GM21723 (cell line): ENCODE measurements around the gene TSHZ1.

Source experiments
- ATAC-seq: cut with Tn5 transposase; IDR thresholded peaks from one replicate; pipeline ENCODE4 v1.9.1; 2021; ENCODE audit warnings: mild to moderate bottlenecking, moderate library complexity; ENCODE audit not compliant: unreplicated experiment

TSHZ1 gene

DNA sequence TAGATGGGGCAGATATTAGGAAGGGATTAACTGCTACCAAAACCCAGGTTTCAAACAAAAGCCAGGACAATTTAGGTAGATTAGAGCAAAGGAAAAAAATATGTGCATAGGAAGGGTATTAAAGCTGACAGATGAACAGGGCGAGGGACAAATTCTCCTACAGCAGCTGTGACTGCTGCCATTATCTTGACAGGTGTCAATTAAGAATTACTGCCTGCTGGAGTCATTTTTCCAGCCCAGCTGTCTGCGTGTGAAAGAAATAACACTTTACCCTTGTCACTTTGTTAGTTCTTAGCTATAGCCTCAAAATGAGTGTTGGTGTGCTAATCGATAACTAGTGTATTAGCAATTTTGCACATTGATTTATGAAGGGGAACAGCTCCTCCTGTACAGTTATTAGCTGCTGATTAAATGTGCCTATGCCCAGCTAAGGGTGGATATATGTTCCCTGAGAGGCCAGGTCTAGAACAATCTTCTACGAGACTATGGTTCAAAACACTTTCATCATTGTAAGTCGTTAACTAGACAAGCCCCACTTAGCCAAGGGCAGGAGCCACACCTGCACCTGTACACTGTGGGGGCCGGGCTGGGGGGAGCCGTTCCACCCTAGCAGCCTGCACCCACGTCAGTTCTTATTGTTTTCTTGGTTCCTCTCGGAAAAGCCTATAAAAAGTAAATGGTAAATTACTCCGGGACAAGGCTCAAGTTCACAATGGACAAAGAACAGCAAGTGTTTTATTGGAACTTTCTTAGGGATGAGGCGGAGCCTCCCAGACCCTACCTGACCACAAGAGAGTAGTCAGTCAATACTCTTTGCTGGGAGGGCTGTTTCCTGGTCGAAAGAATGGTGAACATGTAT, 7.7 kb downstream of the TSHZ1 start:
- ATAC-seq = no peak

DNA sequence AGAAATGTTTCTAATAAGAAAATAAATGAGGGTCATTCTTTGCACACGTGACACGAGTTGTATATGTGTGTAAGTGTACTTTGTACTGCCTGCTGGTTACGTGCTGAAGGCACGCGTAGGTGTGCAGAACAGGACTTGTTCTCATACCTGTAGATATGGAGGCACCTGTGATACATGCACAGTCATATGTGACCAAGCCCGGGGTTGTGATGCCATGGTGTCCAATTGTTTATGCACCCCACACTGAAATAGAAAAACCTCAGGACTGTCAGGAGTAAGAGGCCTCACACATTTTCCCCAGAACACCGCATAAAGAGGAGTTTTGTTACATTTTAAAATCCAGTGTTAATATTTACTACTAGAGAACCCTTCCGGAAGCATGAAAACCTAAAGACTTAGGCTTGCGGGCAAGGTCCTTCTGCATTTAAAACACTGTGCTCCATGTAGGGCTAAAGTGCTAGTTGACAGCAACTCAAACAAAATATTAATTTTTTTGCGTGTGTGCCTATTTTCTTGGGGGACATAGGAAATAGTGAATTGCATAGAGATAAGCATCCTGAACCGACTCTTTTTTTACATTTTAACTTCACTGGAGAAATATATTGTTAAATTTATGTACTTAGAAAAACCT, 9.3 kb downstream of the TSHZ1 start:
- ATAC-seq = no peak

DNA sequence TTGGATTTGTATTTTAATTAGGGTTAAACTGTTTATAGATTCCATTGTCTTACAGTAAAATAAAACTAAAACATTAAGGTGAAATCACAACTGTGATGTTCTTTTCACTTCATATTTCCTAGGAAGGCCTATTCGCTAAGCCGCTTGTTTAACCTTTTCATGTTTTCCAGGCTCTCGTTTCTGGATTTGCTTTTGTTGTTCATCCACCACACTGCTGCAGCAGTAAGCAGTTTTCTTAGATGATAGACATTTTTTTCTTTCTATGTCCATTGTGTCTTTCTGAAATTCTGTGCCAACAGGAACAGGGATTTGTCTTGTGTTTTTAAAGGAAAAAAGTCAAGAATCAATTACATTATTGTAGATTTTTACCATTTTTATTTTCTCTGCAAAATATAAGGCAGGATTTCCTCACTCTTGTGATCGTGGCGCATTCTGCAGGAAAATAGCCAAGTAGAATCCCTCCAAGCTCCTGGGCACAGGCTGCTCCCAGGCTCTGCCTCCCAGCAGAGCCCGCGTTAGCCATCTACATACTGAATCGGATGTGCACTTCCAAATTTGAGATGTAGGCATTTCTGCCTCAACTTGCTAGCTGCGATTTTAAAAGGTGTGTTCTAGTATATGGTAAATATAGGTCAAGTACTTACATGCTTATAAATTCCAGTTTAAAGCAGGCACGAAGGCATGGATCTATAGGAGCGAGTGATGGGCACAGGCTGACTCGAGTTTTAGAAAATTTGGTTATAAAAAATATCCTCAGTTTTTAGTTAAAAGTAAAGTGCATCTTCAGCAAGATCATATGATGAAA, 10.2 kb downstream of the TSHZ1 start:
- ATAC-seq = no peak

DNA sequence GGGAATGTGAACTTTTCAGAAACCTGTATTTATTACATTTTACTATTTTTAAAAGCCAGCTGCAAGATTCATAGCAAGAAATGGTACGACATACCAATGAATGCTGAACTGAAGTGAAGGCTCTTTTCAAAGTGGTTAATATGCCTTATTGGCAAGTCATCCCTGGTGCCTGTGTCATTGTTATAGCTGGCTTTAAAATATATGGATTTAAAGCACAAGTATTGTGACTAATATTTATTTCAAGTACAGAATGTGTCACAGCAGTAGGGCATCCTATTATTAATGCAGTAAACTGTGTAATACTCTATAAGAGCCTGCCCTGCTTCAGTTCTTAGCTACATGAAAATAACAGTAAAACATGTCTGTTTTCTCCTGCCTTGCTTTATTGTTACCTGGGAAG, 10.8 kb downstream of the TSHZ1 start:
- ATAC-seq = no peak

DNA sequence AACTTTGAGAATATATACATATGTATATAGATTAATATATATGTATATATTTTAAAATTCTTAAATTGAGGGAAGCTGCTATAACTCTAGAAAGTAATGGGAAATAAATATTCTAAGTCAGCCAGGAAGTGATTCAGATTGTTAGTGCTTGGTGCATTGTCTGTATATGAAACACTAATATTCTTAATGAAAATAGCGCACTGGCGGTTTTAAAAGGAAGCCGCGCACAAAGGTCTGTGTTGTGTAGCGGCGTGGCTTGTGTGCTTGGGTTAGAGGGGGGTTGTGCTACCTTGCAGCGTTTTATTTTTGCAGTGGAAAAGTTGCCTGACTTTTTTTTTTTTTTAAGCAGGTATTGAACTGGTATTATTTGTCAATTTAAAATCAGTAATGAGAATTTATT, 11.3 kb downstream of the TSHZ1 start:
- ATAC-seq = no peak

DNA sequence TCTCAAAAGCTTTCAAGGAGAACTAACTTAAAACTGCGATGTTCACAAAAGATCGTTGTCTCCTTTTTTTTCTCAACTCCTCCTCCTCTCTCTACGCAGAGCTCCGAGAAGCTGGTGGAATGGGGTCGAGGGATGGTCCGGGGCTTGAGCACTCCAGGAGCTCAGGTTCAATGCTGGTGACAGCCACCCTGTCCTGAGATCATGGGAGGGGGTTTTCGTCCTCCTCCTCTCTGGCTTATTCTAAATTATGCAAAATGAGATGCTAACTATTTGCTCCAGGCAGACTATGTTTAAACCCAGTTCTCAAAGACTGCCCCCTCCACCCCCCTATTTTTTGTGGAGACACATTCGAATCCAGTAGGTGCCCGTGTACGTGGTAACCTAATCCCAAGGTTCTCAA, 11.8 kb downstream of the TSHZ1 start:
- ATAC-seq = no peak

DNA sequence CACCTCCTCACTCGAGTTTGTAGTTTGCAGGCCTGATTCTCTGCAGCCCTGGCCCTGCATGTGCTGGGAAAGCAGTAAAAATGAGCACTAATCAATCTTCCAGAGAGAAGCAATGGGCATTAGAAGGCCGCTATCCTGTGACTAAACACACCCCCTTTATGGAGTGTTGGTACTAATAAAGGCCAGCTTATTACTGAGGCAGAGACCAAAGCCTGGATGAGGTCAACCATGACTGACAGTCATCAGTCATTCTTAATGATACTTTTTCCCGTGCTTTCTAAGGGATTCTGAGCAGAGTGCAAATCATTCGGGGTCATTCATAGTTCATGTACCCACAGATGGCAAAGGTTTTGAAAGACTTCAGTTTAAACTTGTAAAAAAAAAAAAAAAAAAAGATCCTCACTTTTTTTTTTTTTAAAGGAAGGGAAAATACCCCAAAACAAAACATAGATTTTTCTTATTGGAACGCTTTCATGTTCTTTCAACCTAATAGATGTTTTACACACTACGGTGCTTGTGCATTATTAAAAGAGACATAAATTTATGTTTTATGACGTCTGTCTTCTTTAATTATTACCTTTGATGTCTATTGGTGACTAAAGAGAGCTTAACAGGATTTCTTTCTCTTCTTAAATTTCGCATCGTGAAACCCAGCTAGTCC, 13.2 kb downstream of the TSHZ1 start:
- ATAC-seq = no peak

DNA sequence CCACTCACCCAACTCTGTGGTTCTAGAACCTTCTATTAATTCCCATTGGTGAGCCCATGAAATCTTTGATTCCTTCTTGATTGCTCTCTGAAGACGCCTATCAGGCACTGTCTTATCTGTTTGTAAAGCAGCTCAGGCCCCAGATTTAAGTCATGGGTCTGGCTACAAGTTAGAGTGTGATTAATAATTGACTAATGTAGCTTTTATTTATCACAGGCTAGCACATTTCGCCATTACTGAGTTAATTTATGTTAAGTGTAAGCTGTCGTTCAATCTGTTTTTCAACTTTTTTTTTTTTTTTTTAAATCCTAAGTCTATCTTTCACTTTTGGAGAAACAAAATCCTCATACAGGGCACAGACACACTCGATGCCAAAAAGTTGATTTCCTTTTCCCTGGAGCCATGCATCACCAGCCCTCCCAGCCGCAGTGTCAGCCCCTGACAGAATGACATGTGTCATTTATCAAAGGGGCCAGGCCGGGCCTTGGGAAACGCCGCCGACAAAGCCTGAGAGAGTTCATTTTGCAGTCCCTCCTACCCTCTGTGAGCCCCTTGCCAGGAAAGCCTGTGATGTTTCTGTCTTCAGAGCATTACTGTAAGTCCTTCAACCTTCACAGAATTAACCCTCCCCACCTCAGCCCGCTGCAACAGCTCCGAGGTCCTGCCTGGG, 15.8 kb downstream of the TSHZ1 start:
- no peak for ATAC-seq

DNA sequence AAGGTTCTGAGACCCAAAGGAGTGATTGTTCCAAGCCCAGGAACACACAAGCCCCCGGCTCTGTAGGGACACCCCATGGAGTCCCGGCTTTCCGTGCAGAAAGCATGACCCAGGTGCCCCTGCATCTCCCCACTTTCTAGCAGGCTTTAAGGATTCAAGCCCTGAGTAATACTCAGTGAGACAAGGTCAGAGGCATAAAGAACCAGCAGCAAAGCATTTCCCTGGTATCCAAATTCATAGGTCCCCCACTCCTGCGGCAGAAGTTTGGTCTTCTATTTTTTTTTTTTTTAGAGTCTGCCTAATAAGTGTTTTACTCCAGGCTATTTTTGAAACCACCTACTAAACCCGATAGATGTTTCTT, 16.3 kb downstream of the TSHZ1 start:
- ATAC-seq = no peak

DNA sequence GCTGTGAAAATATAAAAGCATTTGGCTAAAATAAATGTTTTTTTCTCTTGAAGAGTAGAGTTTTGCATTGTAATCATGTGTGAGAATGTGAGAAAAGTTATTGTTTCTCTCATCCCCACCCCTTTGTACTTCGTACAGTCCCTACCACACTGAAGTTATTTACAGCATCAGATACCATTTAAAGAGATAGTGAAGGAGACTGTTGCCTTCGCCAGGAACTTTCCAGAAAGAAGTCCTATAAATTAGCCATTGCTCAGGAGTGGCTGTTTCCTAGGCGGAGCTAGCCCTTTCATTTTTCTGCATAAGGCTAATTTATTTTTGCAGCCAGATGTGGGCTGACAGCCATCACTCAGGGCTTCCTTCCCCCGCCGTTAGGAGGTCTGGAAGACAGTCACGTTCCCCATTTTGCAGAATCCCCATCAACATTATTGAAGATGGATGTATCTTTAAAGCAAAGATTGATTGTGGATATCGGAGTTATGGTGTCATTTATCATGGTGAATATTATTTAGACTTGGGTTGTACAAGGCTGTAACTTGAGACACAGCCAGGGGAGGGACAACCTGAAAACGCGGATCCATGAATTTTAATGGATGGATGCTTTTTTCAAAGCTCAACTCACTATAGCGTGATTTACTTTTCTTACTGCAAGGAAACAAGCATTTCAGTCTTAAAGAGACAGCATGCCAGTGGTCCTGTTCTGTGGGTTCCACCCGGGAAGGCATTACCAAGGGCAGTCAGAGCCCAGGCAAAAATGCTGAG, 17.1 kb downstream of the TSHZ1 start:
- ATAC-seq = no peak

DNA sequence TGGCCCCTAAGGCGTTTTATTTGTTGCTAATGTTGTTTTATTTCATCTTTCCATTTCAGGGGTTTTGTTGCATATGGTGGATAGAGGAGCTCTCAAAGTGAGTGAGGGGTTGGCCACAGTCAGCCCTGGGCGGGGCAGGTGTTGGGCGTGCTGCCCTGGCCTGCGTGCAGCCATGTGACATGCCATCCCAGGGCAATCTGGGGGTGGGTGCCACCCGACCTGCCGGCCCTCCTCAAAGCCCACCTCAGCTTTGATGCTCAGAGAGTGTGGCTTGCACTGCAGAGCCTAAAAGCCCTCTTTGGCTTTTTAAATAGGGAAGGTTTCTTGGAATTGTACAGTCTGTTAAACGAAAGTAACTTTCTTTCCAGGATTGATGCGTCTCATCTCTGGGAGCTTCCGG, 18.4 kb downstream of the TSHZ1 start:
- no peak for ATAC-seq

DNA sequence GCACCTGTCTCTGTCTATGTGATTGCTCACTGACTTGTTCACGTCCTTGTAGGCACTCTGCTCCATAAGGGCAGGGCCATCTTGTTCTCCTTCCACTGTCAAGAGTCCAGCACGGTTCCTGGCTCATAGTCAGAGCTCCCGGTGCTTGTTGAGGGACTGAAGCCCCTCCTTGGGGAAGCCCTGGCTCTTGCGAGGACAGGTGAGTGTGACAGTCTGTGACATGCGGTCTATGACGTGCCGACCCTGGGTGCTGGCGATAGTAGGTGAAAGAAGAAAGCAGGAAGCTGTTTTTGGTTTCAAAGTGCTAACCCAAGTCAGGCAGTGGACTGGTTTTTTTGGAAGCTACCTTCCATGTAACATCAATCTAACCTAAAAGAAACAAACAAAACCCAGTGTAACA, 18.8 kb downstream of the TSHZ1 start:
- ATAC-seq = no peak

DNA sequence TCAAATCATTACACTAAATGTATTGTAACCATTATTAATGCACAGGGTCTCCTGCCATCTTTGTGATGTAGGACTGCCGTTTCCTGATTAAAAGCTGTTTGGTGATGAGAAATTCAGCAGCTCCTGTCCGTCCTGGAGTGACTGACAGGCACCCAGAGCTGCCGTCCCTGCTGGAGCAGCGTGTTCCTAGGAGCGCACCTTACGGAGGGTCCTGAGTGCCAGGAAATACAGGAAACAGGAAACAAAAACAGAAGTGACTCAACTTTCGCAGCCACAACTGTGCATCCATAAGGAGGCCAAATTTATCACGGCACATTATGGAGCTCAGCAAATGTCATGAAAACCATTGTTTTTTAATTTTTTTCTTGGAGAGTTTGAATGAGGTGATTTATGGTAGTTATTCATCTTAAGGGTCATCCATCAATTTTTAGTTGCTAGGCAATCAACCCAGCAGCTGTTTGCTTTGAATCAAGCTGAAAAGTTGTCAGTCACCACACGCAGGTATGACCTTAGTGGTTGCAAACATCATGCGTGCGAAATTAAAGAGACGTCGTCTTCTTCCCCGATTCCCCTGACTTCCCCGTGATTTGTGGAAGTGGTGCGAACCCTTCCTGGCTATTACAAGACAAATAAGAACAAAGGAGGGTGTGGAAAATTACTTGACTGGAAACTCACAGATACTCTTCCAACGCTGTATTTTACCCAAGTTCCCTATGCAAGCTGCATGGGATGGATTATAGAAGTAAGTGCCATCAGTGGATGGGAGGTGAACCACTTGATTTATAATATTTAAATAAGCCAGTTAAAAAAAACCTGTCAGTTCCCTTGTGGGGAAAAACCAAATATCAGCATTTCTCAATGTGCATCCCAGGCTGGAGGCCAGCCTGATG, 19.8 kb downstream of the TSHZ1 start:
- ATAC-seq = no peak

DNA sequence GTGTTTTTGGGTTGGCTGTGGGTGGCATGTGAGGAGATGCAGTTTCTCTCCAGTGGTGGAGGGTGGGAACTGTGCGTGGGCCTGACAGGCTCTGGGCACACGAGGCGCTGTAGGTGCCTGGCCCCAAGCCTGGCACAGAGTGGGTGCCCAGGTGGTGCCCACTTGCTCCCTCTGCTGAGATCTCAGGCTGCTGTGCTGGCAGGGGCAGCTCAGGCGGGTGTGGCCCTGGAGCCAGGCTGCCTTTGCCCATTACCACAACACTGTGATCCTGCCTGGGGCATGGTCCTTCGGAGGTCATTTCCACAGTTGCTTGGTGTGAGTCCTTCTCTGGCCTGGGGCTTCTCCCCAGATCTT, 20.4 kb downstream of the TSHZ1 start:
- no peak for ATAC-seq

DNA sequence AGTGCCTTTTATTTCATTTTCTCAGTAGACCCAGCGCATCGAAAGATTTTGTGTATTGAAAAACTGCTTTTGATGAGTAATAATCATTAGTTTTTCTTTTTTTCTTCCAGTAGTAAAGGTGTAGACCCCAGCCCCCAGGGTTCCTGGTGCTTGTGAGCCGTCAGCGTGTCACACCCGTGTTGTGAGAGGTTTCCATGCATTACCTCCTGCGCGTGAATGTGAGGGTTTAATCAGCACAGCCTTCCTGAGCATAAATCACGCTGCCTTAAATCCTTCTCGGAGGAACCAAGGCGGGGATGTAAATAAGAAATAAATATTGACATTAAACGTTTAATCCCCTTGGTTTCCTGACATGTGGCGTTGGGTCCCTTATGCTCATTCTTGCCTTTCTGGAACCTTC, 24.3 kb downstream of the TSHZ1 start:
- no peak for ATAC-seq

DNA sequence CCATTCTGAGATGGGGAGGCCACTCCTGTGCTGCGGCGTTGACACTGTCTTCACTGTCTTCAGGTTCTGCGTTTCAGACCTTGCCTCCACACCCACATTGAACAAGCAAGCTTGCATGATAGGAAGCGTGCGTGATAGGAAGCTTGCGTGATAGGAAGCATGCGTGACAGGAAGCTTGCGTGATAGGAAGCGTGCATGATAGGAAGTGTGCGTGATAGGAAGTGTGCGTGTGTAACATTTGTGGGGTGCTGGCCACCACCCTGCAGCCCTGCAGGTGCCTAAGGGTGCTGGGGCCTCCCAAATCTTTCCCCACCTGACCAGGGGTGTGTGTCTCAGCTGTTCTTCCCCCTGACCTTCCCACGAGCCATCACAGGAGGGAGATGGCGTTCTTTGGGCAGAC, 25.3 kb downstream of the TSHZ1 start:
- no peak for ATAC-seq

DNA sequence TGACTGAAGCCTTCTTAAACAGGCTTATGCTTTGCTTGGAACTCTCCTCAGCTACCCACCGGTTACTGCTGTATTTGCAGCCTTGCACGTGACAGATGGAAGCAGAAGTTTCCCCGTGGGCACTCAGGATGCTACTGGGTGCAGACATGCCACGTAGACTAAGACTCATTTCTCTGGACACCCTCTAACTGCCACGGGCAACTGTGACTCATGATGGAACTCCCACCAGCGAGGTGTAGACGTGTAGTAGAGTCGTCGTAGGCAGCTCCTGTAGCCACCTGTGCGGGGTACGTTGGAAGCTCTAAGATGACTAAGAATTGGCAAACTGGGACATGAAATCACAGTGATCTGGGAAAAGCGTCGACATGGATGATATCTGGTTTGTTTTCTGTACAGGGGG, 27.5 kb downstream of the TSHZ1 start:
- no peak for ATAC-seq

DNA sequence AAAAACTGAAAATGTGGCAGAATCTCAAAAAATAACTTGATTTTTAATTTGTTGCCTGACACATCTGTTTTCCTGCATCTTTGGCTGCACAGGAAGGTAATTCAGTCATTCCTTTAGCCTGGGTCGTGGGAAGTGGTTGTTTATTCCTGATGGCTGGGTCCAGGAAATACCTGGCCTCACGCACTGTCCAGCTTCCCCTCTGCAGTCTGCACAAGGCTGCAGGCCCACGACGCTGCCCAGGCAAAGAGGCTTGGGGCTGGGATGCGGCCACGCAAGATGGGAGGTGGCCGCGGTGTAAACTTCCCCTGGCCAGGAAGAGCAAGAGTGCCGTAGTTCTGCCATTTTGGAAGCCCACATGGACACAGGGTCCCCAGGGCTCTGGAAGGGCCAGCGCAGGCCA, 28.2 kb downstream of the TSHZ1 start:
- no peak for ATAC-seq

DNA sequence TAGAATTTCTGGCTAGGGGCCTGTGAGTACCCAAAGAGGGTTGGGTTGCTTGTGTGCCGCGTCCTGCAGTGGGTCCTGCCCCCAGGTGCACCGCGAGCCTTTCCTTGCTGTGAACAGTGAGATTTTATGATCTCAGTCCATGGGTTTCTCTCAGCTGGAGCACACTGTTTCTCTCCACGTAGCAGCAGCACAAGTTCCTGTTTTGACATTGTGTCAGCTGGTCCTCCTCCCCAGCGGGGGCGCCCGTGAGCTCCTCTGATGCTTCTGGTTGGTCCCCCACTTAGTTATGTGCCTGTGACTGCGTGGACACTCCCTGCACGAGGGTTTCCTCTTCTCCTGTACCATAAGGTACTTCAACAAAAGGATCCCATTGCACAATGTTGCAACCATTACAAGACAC, 29.8 kb downstream of the TSHZ1 start:
- ATAC-seq = no peak
